HepG2 (cell line): ENCODE results near the gene GJD3. TPM values are rescaled to one million over a fixed set of nuclear protein-coding genes. Genes with fewer than 3 reads are reported as not detected.

Source experiments
- DNMT3B ChIP-seq: conservative IDR thresholded peaks from 2 replicates; pipeline ENCODE4 v1.6.1; 2016; ENCODE audit warnings: missing biosample characterization, control low read depth
- HNRNPUL1 ChIP-seq: fragments of 200-400 bp; formaldehyde crosslinking; IDR thresholded peaks from 2 replicates; pipeline ENCODE4 v1.6.1; 2017; ENCODE audit warnings: low read depth, mild to moderate bottlenecking, low read length, moderate library complexity
- SAP130 ChIP-seq: IDR thresholded peaks from 2 replicates; pipeline ENCODE4 v1.6.1; 2016; ENCODE audit warnings: low read depth
- SMARCE1 ChIP-seq: fragments of 450-650 bp; IDR thresholded peaks from 2 replicates; pipeline ENCODE4 v1.6.1; 2017; ENCODE audit warnings: borderline replicate concordance
- STAG1 ChIP-seq: sonication (generic); formaldehyde crosslinking; IDR thresholded peaks from 2 replicates; pipeline ENCODE4 v1.4.0; 2020; ENCODE audit warnings: missing genetic modification reagents
- SUZ12 ChIP-seq: fragments of 150-350 bp; IDR thresholded peaks from 2 replicates; pipeline ENCODE4 v1.6.1; 2014; ENCODE audit warnings: low read depth, low read length
- TAF1 ChIP-seq: sonication (generic); formaldehyde crosslinking; IDR thresholded peaks from 2 replicates; pipeline ENCODE4 v1.4.0; 2020; ENCODE audit warnings: missing genetic modification reagents
- TBX3 ChIP-seq: fragments of 450-650 bp; IDR thresholded peaks from 2 replicates; pipeline ENCODE4 v1.6.1; 2017; ENCODE audit warnings: antibody characterized with exemption, mild to moderate bottlenecking, inconsistent platforms, borderline replicate concordance
- ZBTB7A ChIP-seq: sonication (generic); formaldehyde crosslinking; IDR thresholded peaks from 2 replicates; pipeline ENCODE4 v1.8.0; 2022; ENCODE audit warnings: mild to moderate bottlenecking, missing genetic modification reagents
- ZFX ChIP-seq: sonication (generic); formaldehyde crosslinking; IDR thresholded peaks from 2 replicates; pipeline ENCODE4 v1.4.0; 2020; ENCODE audit warnings: mild to moderate bottlenecking, low read depth, missing genetic modification reagents, moderate library complexity
- ZNF101 ChIP-seq: sonication (generic); formaldehyde crosslinking; IDR thresholded peaks from 2 replicates; pipeline ENCODE4 v1.4.0; 2020; ENCODE audit warnings: mild to moderate bottlenecking, low read depth, missing genetic modification reagents, borderline replicate concordance
- ZSCAN12 ChIP-seq: sonication (generic); formaldehyde crosslinking; IDR thresholded peaks from 2 replicates; pipeline ENCODE4 v1.9.0; 2021; ENCODE audit warnings: mild to moderate bottlenecking, missing genetic modification reagents
- polyA plus RNA-seq, 8 experiments: library from polyadenylated mRNA; depleted of rRNA in 3 of 8; stranded (reverse) in 7 of 8; unstranded in 1 of 8; fragments of >200 nt; fragmentation: Illumina TruSeq in 4 of 8; extraction: Trizol in 4 of 8; gene quantifications; 2 replicates each; pipeline versions ENCODE4 v1.2.1 to v1.2.3, GENCODE V29; 2011 to 2016; ENCODE audit warnings: low read depth in 4 of 8, missing spikeins in 1 of 8, mixed read lengths in 1 of 8; ENCODE audit not compliant: insufficient read depth in 1 of 8
- total RNA-seq, 5 experiments: library from RNA; depleted of rRNA; stranded (reverse); fragments of >200 nt; fragmentation: Illumina TruSeq; extraction: Trizol; gene quantifications; 2 replicates each; pipeline ENCODE4 v1.2.3, GENCODE V29; 2016; ENCODE audit warnings: low read depth in 1 of 5
- TF ChIP-seq, protein P1 (sequence below): sonication (generic); formaldehyde crosslinking; IDR thresholded peaks from 2 replicates; pipeline ENCODE4 v1.5.0; 2020; ENCODE audit warnings: missing genetic modification reagents, mild to moderate bottlenecking, borderline replicate concordance
- TF ChIP-seq, protein P2 (sequence below): sonication (generic); formaldehyde crosslinking; IDR thresholded peaks from 2 replicates; pipeline ENCODE4 v1.4.0; 2020; ENCODE audit warnings: missing genetic modification reagents
- TF ChIP-seq, protein P3 (sequence below): sonication (generic); formaldehyde crosslinking; IDR thresholded peaks from 2 replicates; pipeline ENCODE4 v1.5.0; 2020; ENCODE audit warnings: missing genetic modification reagents
- TF ChIP-seq, protein P4 (sequence below): sonication (generic); formaldehyde crosslinking; IDR thresholded peaks from 2 replicates; pipeline ENCODE4 v1.4.0; 2020; ENCODE audit warnings: missing genetic modification reagents
- TF ChIP-seq, protein P5 (sequence below): sonication (generic); formaldehyde crosslinking; IDR thresholded peaks from 2 replicates; pipeline ENCODE4 v1.5.0; 2020; ENCODE audit warnings: mild to moderate bottlenecking, missing genetic modification reagents

Gene GJD3
- total and polyA plus RNA-seq, 2 of the 13 experiments (the other 11 are each of a cell fraction or from before 2014, with no cell fraction given): not detected

DNA sequence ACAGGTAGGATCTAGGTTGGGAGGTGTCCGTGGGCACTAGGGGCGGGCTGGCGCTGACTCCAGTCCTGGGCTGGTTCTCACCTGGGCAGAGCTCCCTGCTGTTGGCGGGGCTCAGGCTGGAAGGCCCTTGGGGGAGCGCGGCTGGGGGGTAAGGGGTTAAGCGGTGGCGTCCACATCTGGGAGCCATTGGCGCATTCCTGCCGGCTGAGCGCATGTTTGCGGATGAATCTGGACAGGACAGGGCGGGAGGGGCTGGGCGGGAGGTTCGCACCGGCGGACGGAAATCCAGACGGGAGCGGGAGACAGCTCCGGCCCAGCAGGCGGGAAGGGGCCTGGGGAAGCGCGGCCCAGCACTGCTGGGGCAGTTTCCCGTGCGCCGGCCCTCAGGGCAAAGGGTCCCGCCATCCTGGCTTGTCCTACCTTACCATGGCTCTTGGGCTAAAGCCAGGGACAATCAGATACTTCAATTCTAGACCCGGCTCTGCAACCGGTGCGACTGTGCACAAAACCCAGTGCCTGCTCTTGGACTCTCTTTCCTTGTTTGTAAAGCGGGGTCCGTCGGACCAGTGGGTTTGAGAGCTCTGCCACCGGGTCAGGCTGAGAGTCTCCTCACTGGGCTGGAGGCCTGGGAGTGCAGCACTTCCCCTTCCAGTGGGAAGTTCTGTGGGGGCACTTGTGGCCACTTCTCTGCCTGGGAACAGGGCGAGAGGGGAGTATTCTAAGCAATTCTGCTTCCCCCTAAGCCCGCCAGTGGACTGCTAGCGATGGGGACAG, 47.8 kb downstream of the GJD3 start (continued):
- TF ChIP-seq STAG1 (CRISPR knock-in tag) (no peak; the same call in 1 of the 2 replicates), DNMT3B (CRISPR knock-in tag) (0 out of 2 replicates have a peak, but pooled peaks have one; percentile 8), ZBTB7A (CRISPR knock-in tag) (peak; percentile 4; the same call in 1 of the 2 replicates), TBX3 (0 out of 2 replicates have a peak, but pooled peaks have one; percentile 15), ZFX (CRISPR knock-in tag) (peak; percentile 82; the same call in 1 of the 2 replicates), TAF1 (CRISPR knock-in tag) (peak; percentile 48; the same call in 1 of the 2 replicates), HNRNPUL1 (no peak), SAP130 (CRISPR knock-in tag) (peak; percentile 90), SUZ12 (no peak), ZSCAN12 (CRISPR knock-in tag) (no peak), ZNF101 (CRISPR knock-in tag) (no peak), SMARCE1 (no peak)
- TF ChIP-seq, protein P1, sequence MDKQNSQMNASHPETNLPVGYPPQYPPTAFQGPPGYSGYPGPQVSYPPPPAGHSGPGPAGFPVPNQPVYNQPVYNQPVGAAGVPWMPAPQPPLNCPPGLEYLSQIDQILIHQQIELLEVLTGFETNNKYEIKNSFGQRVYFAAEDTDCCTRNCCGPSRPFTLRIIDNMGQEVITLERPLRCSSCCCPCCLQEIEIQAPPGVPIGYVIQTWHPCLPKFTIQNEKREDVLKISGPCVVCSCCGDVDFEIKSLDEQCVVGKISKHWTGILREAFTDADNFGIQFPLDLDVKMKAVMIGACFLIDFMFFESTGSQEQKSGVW (CRISPR knock-in tag): no peak
- TF ChIP-seq, protein P2, sequence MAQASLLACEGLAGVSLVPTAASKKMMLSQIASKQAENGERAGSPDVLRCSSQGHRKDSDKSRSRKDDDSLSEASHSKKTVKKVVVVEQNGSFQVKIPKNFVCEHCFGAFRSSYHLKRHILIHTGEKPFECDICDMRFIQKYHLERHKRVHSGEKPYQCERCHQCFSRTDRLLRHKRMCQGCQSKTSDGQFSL (CRISPR knock-in tag): peak; percentile 79
- TF ChIP-seq, protein P3, sequence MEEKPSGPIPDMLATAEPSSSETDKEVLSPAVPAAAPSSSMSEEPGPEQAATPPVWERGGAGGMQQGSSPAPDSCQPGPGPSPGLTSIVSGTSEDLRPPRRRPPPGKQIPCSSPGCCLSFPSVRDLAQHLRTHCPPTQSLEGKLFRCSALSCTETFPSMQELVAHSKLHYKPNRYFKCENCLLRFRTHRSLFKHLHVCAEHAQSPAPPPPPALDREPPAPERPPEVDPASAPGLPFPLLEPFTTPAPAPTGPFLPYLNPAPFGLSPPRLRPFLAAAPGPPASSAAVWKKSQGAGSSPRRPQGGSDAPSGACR: no peak
- TF ChIP-seq, protein P4, sequence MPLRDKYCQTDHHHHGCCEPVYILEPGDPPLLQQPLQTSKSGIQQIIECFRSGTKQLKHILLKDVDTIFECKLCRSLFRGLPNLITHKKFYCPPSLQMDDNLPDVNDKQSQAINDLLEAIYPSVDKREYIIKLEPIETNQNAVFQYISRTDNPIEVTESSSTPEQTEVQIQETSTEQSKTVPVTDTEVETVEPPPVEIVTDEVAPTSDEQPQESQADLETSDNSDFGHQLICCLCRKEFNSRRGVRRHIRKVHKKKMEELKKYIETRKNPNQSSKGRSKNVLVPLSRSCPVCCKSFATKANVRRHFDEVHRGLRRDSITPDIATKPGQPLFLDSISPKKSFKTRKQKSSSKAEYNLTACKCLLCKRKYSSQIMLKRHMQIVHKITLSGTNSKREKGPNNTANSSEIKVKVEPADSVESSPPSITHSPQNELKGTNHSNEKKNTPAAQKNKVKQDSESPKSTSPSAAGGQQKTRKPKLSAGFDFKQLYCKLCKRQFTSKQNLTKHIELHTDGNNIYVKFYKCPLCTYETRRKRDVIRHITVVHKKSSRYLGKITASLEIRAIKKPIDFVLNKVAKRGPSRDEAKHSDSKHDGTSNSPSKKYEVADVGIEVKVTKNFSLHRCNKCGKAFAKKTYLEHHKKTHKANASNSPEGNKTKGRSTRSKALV (CRISPR knock-in tag): peak; percentile 60; the same call in 1 of the 2 replicates
- TF ChIP-seq, protein P5, sequence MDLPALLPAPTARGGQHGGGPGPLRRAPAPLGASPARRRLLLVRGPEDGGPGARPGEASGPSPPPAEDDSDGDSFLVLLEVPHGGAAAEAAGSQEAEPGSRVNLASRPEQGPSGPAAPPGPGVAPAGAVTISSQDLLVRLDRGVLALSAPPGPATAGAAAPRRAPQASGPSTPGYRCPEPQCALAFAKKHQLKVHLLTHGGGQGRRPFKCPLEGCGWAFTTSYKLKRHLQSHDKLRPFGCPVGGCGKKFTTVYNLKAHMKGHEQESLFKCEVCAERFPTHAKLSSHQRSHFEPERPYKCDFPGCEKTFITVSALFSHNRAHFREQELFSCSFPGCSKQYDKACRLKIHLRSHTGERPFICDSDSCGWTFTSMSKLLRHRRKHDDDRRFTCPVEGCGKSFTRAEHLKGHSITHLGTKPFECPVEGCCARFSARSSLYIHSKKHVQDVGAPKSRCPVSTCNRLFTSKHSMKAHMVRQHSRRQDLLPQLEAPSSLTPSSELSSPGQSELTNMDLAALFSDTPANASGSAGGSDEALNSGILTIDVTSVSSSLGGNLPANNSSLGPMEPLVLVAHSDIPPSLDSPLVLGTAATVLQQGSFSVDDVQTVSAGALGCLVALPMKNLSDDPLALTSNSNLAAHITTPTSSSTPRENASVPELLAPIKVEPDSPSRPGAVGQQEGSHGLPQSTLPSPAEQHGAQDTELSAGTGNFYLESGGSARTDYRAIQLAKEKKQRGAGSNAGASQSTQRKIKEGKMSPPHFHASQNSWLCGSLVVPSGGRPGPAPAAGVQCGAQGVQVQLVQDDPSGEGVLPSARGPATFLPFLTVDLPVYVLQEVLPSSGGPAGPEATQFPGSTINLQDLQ (CRISPR knock-in tag): no peak
